ENCODE measurements around the gene PUSL1.
A peak's percentile ranks its signal among the peaks of the same experiment; 100 is the strongest.

Gene PUSL1

GRCh38 chr1:1342061-1342562 lies 33.7 kb downstream of the PUSL1 start:
- no peak for DNase-seq

GRCh38 chr1:1342584-1343115 lies 34.3 kb downstream of the PUSL1 start:
- no peak for DNase-seq

GRCh38 chr1:1343811-1344421 lies 35.5 kb downstream of the PUSL1 start:
- no peak for DNase-seq

GRCh38 chr1:1344655-1345361 lies 36.4 kb downstream of the PUSL1 start:
- DNase-seq = no peak

DNA sequence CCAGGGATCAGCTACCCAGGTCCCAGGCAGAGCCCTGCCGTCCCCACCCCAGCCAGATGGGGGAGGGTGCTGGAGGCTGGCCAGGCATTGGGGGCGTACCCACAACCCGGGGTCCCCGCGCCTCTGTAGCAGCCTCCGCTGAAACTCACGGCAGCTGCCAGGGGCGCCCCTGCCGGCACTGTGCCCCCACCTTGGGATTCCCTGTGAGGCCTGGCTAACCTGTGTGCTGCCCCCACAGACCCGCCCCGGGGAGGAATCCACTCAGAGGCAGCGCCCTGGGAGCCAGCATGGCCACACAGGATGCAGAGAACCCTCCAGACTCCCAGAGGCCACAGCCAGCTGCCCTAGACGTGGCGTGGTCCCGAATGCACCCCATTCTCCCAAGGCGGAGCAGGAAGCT lies 37.0 kb downstream of the PUSL1 start:
- no peak for DNase-seq

- DNase-seq = no peak
These were observed 37.6 kb downstream of the PUSL1 start for GRCh38 chr1:1345860-1346500.

DNA sequence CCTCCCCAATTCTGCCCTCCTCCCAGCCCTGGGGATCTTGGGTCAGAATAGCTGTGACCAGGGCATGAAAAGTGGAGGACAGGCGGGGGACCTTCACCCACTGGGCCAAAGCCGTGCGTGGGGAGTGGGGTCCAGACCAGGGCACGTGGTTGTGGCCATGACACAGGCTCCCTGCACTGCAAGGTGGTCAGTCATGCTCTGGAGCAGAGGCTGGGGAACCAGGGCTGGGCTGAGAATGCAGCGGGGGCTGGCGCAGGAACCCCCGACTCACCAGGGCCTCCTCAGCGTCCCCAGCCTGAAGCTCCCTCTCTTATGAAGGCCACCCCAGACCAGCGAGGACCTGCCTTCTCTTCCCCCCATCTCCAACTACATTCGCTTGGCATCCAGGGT lies 38.1 kb downstream of the PUSL1 start:
- no peak for DNase-seq

- no peak for DNase-seq
These were observed 38.7 kb downstream of the PUSL1 start for GRCh38 chr1:1347026-1347595.

- DNase-seq = no peak
These were observed 39.4 kb downstream of the PUSL1 start for GRCh38 chr1:1347663-1348419.

GRCh38 chr1:1348420-1349255 lies 40.2 kb downstream of the PUSL1 start:
- peak; percentile 45 for DNase-seq

DNA sequence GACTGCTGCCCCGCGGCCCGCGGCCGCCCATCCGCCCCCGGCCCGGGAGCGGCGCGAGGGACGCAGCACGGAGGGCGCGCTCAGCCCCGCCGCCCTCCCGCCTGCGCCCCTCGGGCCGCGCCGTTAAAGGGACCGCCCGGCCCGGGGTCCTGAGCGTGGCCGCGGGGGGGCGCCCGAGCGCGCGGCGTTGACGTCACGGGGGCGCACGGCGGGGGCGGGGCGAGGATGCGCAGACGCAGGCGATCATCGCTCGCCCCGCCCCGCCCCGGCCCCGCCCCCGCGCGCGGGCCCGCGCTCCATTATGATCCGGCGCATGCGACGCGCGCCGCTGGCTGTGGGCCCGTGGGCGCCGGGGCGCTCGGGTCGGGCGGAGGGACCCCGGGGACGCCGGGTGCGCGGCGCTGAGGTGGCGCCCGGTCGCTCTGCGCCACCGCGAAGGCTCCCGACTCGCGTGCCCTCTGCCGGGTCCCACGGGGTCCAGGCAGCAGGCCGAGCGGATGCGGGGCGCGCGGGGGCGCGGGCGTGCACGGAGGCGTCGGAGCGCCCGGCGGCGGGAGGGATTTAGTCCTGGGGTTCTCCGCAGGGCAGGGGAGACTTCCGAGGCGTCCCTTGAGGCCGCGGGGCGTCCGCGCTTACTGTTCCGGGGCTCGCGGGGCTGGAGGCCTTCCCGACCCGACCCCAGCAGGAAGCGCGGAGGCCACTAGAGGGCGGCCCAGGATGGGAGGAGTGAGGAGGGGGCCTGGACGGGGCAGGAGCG lies 41.0 kb downstream of the PUSL1 start, which contains the start of gene DVL1:
Gene DVL1, minus strand, starts transcription at position 163 of the 757 bp plus-strand sequence. CDS start 353 bp downstream, outside the sequence.
- peak; percentile 74 for DNase-seq

- DNase-seq = no peak
These were observed 43.4 kb downstream of the PUSL1 start for GRCh38 chr1:1351511-1352427.

DNA sequence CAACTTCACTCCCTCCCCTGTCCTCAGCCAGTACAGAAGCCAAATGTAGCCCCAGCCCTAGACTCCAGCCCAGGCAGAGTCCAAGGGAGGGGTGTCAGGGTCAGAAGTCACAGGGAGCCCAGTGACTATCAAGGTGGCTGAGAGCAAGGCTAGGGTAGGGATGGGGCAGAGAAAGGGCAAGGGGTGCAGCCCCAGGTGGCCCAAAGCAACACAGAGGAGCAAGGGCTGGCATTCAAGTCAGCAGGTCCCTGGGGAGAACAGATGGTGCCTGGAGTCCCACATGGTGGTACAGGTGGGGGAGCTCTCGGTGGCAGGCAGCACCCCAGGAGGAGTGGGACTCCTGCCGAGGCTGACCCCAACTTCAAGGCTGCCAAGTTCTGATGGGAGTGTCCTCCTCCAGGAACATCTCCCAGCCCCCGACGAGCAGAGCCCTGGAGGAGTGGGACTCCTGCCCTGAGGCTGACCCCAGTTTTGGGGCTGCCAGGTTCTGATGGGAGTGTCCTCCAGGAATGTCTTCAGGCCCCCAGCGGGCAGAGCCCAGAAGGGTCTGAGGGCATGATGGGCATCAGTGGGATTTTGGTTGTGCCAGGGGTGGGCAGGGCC lies 44.5 kb downstream of the PUSL1 start:
- peak; percentile 21 for DNase-seq

DNA sequence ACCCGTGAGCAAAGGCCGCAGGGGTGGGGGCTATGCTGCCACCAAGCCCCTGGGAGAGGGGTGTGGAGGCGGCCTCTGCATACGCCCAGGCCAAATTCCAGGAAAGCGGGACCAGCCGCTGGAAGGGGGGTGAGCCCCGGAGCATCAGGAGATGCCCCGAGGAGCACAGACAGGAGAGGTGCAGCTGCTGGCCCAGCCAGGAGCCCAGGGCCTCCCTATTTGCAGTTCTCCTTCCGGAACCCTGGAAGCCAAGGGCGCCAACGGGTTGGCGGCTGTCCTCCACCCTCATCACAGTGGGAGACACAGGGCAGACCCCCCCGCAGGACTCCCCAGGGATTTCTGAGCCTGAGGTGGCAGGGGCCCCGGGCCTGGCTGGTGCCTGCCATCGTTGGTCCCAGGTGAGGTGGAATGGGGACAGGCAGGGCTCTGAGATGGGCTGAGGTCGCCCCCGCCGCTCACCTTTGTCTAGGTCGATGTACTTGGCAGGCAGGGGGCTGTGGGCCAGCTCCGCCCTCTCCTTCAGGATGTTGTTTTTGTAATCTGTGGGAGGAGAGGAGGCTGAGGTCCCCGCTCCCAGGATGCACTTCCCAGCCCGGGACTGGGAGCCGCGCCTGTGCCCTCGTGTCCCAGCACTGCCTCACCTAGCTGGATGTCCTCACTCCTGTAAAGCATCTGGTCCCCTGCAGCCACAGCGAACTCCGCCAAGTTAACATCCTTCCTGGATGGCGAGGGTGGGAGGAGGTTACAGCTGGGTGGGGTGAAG lies 45.2 kb downstream of the PUSL1 start:
- DNase-seq = peak; percentile 24

DNA sequence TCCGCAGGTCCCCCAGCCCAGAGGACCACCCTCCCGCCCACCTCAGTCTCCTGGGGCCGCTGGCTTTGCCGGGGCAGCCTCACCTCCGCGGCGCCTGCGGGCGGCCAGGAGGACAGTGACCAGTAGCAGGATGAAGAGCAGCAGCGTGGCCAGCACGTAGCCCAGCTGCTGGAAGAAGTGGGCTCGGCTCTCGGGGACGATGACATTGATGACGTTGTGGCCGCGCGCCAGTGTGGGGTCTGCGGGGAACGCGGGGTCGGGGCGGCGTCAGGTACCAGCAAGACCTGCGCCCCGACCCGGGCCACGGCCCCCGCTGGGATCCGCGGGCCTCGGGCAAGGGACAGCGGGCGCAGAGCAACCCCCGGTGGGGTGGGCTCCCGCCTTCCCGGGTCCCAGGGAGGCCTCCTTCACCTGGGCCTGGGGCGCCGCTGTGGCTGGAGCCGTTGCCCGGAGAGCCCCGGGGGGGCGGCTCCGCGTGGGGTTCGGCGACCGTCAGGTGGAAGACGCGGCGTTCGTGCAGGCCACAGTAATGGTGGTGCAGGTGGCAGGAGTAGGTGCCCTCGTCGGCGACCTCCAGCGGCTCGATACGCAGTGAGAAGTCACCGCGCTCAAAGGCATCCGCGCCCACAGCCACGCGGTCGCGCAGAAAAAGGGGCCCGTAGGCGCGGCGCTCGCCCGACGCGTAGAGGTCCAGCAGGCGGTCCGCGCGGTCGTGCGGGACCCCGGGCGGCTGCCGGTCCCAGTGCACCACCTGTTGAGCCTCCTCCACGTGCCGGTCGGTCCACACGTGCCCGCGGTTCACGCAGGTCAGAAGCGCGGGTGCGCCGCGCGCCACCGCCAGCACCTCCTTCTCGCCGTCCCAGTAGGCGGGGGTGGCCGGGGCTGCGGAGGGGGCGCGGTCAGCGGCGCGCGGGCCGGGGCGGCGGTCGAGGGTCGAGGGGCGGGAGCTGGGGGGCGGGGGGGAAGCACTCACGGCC lies 46.2 kb downstream of the PUSL1 start:
- peak; percentile 20 for DNase-seq

DNA sequence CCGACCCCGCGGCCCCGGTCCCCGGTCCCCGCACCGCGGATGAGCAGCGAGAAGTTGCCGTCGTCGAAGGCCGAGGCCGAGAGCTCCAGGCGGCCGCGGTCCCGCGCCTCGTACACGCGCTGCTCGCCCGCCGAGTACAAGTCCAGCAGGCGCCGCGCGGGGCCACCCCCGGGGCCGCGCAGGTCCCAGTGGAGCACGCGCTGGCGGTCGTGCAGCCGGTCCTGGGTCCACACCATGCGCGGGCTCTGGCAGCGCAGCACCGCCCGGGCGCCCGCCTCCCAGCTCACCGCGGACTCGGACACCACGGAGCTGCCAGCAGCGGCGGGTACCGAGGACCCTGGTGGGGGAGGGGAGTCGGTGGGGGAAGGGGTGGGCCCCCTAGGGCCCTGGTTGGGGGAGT lies 47.0 kb downstream of the PUSL1 start:
- DNase-seq = peak; percentile 60

DNA sequence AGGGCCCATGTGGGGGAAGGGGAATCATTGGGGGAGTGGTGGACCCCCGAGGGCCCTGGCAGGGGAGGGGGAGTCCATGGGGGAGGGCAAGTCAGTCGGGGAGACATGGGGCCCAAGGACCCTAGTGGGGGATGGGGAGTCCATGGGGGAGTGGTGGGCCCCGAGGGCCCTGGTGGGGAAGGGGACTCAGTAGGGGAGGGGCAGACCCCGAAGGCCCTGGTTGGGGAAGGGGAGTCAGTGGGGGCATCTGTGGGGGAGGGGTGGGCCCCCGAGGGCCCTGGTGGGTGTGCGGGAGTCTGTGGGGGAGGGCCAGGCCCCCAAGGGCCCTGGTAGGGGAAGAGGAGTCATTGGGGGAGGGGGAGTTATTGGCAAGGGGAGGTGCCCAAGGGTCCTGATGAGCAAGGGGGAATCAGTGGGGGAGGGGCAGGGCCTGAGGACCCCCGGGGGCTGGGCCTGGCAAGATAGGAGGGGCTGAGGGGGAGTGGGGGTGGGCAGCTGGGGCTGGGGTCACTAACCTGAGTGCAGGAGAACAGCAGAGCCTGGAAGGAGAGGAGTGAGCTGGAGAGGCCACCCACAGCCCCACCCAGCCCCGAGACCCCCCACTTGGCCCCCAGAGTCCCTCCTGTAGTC lies 47.9 kb downstream of the PUSL1 start:
- DNase-seq = no peak
